GM12801 (cell line): Measurements from ENCODE around the gene LRRC1.

Experiments used
- TF ChIP-seq, protein P1 (sequence below): IDR thresholded peaks from one replicate; pipeline ENCODE4 v1.5.1; 2011; ENCODE audit warnings: control low read depth; ENCODE audit not compliant: insufficient read length; ENCODE audit errors: extremely low read depth

LRRC1 gene

DNA sequence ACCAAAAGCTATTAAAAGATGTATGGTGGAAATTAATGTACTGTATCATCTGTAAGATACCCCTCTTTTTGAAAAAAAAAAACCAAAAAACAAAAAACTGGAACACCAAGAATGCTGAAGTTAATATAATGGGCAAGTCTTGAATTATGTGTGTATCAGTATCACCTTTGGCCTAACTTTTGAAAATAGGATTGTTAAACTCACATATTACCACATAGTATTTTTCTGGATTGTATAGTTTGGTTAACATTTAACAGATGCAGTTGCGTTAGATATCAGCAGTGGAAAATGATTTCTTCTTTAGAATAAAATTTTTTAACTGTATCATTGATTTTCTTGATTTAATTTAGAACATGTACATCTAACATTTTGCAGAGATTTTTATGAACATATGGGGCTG, 118.5 kb downstream of the LRRC1 start:
- TF ChIP-seq, protein P1, sequence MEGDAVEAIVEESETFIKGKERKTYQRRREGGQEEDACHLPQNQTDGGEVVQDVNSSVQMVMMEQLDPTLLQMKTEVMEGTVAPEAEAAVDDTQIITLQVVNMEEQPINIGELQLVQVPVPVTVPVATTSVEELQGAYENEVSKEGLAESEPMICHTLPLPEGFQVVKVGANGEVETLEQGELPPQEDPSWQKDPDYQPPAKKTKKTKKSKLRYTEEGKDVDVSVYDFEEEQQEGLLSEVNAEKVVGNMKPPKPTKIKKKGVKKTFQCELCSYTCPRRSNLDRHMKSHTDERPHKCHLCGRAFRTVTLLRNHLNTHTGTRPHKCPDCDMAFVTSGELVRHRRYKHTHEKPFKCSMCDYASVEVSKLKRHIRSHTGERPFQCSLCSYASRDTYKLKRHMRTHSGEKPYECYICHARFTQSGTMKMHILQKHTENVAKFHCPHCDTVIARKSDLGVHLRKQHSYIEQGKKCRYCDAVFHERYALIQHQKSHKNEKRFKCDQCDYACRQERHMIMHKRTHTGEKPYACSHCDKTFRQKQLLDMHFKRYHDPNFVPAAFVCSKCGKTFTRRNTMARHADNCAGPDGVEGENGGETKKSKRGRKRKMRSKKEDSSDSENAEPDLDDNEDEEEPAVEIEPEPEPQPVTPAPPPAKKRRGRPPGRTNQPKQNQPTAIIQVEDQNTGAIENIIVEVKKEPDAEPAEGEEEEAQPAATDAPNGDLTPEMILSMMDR, result no peak

DNA sequence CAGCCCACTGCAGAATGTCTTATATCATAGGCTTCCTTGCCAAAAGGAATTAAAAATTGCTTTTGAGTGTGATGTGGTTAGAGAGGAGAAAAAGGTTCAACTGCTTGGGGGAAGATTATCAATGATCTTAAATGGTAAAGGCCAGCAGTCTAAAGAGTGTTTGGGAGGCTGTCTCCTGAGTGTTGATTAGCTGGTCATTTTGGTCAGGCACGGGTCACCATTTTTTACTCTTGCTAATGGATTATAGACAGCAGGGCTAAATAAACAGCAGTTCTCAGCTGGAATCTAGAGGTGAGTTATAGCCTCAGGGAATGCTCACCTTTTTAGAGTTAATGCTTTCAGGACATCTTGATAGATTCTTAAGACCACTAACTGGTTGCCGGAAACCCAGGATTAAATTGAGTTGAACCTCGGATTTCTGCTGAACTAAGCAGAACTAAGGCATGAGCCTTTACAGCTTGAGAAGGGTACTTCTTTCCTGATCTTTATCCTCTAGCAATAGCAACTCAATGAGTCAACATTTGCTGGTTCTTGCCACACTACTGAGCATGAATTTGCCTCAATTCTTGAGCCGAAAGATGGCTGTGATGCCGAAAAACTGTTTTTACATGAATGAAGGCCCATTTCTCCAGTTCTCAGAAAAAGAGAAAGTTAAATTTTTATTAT, 120.4 kb downstream of the LRRC1 start:
- TF ChIP-seq, protein P1, result no peak

DNA sequence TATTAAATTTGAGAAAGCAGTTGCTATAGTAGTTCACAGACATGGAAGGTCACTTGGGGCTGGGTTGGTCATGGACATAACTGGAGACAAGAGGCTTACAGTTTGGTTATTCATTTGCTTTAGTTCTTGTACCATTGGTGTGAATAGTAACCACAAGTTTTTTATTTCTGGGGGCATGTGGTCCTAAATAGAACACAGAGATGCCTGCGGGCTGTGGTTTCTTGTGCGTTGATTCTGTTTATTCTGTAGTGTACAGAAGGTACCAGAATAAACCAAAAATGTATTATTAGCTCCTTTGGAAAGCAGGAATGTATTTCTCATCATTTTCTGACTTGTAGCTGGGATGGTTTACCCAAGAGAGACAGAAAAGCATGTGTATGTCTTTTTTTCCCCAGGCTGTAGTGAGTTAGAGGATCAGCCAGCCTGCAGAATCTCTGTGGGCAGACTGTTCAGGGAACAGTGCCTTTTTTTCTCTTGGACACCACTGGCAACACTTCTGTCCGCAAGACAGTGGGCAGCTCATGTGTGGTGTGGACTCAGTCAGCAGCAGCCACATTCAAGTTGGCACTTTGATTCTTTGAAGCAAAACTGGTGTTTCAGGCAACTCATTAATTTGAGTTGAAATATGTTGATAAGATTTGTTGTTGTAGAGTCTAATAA, 122.1 kb downstream of the LRRC1 start:
- TF ChIP-seq, protein P1, result no peak

DNA sequence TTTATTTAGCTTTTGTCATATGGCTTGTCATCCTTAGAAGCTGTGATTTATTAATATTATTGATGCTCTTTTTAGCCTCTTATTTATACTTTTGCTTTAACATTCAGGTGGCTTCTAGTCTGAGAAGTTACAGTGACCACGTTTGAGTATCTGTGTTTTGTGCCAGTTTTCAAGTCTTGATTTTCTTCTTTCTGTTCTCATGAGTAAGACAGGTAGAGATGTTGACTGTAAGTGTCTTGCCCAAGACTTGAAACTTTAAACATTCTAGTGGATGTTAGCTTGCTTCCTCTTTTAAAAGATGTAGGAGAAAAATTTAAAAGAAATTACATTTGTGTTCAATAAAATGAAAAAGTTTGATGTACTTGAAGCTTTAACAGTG, 122.6 kb downstream of the LRRC1 start:
- TF ChIP-seq, protein P1, result no peak

DNA sequence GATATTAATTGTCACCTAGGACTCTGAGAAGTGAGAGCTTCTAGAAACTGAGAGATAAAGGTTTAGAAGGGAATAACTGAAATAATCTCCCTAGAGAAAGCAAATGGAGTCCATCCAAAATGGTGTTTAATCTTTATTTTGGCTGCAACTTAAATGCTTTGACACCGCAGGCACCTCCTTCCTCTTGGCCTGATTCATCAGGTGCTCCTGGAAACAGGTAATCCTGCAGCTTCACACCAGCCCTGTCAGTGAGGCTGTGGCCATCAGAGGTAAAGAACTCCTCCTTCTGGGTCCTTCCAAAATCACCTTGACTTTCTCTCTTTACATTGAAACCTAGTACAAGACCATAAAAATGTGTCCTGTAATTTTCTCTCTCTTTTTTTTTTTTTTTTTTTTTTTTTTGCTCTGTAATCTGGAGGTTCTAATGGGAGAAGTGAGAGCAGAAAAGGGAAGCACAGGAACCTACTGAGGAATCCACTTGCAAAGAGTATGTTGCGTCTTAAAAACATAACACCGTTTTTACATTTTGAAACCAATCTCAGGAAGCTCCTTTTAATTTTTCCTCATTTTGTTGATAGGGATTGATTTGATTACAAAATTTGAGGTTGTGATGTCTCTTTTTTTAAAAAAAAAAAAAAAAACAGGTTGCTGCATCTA, 124.2 kb downstream of the LRRC1 start:
- TF ChIP-seq, protein P1, result no peak

DNA sequence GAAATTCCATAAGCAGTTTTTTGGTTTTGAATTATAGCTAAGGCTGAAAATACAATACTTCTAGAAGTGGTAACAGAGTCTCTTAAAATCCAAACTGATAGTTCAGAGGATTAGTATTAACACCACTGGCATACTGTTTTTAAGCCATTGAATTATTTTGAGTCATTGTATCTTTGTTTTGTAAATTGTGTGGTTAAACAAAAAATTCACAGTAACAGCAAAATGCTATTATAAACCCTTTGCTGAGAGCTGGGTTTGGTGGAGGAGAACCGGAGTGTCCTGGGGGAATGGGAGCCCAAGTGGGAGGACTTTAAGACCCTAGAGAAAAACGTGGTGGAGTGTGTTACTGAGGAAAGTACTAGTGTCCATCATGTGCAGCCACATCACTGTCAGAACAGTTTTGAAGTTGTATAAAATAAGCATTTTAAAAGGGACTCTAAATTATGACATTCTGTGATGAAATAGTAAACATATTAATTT, 125.1 kb downstream of the LRRC1 start:
- TF ChIP-seq, protein P1, result no peak

DNA sequence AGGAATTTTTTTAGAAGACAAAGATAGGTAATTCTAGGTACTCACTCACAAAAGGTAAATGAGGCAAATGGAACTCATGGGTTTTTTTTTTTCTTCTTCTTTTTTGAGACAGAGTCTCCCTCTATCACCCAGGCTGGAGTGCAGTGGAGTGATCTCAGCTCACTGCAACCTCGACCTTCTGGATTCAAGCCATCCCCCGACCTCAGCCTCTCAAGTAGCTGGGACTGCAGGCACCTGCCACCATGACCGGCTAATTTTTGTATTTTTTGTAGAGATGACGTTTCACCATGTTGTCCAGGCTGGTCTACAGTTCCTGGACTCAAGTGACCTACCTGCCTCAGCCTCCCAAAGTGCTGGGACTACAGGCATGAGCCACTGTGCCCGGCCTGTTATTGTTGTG, 126.1 kb downstream of the LRRC1 start:
- TF ChIP-seq, protein P1, result no peak
